ENCODE results near the gene RNF222. TPM values are rescaled to one million over a fixed set of nuclear protein-coding genes. Genes with fewer than 3 reads are reported as not detected.
A peak's percentile ranks its signal among the peaks of the same experiment; 100 is the strongest.

The RNF222 gene
- total RNA-seq, 1 donor from 2014 or later, result not detected

DNA sequence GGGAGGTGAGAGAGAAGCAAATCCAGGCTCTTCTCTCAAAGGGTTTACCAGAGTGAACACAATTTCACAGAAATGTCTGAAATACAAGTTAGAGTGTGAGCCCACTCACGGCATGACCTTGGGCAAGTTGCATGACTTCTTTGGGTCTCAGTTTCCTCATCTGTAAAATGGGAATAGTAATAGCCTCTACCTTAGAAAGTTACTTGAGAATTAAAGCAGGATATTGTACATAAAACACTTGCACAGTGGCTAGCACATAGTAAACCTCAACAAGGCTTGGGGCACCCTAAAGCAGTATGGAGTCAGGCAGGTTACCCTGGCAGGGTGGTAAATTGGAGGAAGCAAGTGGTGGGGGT is 13.2 kb upstream of the RNF222 start:
- H3K36me3 ChIP-seq, result no peaks in the 10 kb centered on the region
- no peaks in the 10 kb centered on the region for H3K9me3 ChIP-seq
- no peaks in the 10 kb centered on the region for H3K27me3 ChIP-seq
- no peak for DNase-seq
- TF ChIP-seq, protein P1, sequence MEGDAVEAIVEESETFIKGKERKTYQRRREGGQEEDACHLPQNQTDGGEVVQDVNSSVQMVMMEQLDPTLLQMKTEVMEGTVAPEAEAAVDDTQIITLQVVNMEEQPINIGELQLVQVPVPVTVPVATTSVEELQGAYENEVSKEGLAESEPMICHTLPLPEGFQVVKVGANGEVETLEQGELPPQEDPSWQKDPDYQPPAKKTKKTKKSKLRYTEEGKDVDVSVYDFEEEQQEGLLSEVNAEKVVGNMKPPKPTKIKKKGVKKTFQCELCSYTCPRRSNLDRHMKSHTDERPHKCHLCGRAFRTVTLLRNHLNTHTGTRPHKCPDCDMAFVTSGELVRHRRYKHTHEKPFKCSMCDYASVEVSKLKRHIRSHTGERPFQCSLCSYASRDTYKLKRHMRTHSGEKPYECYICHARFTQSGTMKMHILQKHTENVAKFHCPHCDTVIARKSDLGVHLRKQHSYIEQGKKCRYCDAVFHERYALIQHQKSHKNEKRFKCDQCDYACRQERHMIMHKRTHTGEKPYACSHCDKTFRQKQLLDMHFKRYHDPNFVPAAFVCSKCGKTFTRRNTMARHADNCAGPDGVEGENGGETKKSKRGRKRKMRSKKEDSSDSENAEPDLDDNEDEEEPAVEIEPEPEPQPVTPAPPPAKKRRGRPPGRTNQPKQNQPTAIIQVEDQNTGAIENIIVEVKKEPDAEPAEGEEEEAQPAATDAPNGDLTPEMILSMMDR (IDR thresholded peaks at IDR 0.05), result no peak
- H3K27ac ChIP-seq, result no peak overlapping the region
- H3K4me1 ChIP-seq, result peaks cover 7% of the 10 kb centered on the region
- intact Hi-C loops (cut with DNase I), result loop anchor here (10.0 kb wide), 1 partner anchor 334 kb away; the partner anchor contains the start of gene CCDC42
- H3K4me3 ChIP-seq, result no peak overlapping the region
- ATAC-seq, result no peak

DNA sequence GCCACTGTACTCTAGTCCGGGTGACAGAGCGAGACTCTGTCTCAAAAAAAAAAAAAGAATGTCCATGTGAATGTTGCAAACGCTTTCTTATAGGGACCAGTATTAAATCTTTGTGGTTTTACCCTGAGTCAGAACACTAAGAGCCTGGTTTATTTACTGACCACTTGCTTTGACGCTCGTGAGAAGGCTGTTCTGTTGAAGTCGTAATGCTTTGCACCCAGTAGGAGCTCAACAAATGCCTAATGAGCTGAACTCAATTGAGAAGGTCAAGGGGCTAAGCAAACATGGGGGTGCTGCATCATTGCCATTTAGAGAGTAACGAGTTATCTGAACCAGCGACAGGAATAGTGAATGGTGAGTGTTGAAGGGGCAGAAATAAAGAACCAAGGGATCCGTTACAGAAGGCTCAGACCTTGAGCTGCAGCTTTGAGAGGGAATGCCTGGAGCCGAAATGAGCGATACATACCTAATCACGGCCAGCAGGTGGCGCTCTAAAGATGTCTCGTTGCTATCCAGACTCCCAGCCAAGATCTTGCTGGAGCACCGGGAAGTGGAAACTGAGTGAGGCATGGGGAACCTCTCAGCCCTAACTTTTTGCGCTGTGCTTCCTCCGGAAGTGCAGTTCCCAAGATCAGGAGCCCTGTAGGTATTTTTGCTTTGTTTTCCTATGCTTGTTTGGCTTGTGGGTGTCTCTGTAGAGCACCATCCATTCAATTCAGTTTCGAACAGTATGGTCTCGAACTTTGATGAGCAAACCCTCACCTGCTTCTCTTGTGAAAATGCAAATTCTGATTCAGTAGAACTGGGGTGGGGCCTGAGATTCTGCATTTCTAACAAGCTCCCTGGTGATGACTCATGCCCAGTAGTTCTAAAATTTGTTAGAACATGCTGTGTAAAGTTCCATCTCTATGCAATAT is 12.6 kb upstream of the RNF222 start:
- Histone ChIP-seq H3K27ac (no peak overlapping the region), H3K36me3 (no peaks in the 10 kb centered on the region), H3K4me1 (peaks cover 7% of the 10 kb centered on the region), H3K27me3 (no peaks in the 10 kb centered on the region), H3K9me3 (no peaks in the 10 kb centered on the region), H3K4me3 (no peak overlapping the region)
- DNase-seq (peak; percentile 91), ATAC-seq (peak; percentile 94)
- intact Hi-C loops (cut with DNase I), result loop anchor here (10.0 kb wide), 1 partner anchor 335 kb away; the partner anchor contains the start of gene CCDC42
- TF ChIP-seq, protein P1 (IDR thresholded peaks at IDR 0.05), result peak; percentile 90

- Histone ChIP-seq H3K27me3 (no peaks in the 10 kb centered on the region), H3K4me3 (no peak overlapping the region), H3K9me3 (no peaks in the 10 kb centered on the region), H3K4me1 (peaks cover 7% of the 10 kb centered on the region), H3K36me3 (no peaks in the 10 kb centered on the region), H3K27ac (no peak overlapping the region)
- intact Hi-C loops (cut with DNase I), result no loop called here
- DNase-seq, result no peak
- TF ChIP-seq, protein P1 (IDR thresholded peaks at IDR 0.05), result no peak
- ATAC-seq, result peak; percentile 52
These were observed 10.7 kb upstream of the RNF222 start for GRCh38 chr17:8408371-8408770.

- DNase-seq (no peak), ATAC-seq (no peak)
- TF ChIP-seq, protein P1 (IDR thresholded peaks at IDR 0.05), result no peak
- Histone ChIP-seq H3K36me3 (no peaks in the 10 kb centered on the region), H3K27ac (no peak overlapping the region), H3K4me1 (peaks cover 7% of the 10 kb centered on the region), H3K4me3 (no peak overlapping the region), H3K27me3 (no peaks in the 10 kb centered on the region), H3K9me3 (no peaks in the 10 kb centered on the region)
- intact Hi-C loops (cut with DNase I), result no loop called here
These were observed 8.5 kb upstream of the RNF222 start for GRCh38 chr17:8406174-8406573.

DNA sequence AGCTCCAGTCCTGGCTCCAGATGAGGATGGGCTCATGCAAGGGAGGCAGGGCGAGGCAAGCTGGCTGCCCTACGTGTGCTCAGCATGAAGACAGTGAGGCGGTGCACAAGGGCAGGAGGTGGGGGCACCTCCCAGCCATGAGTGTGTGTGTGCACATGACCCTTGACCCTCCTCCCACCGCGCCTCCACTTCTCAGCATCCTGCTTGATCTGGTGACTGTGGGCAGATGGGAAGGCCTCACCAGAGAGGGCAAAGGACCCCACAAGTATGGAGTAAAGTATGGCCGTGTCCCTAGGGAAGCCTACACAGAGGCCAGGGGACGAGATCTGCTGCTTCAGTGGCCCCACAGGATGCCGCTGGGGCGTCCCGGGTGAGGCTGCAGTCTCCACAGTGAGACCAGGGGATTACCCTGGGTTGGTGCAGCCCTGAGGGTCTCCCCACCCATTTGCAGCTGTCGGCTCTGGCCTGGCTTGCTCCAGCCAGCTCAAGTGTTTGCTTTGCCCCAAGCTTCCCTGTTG is 7.9 kb upstream of the RNF222 start:
- no peak overlapping the region for H3K27ac ChIP-seq
- no peak for DNase-seq
- TF ChIP-seq, protein P1 (IDR thresholded peaks at IDR 0.05), result no peak
- H3K9me3 ChIP-seq, result no peaks in the 10 kb centered on the region
- ATAC-seq, result no peak
- H3K27me3 ChIP-seq, result no peaks in the 10 kb centered on the region
- H3K4me3 ChIP-seq, result no peak overlapping the region
- intact Hi-C loops (cut with DNase I), result no loop called here
- H3K36me3 ChIP-seq, result no peaks in the 10 kb centered on the region
- H3K4me1 ChIP-seq, result peaks cover 5% of the 10 kb centered on the region
